Stimulated activated CD4-positive, alpha-beta T cell treated with anti-CD3 and anti-CD28 coated beads, Interleukin-4, amount 100 ng/mL, for 1 hour (primary cell): ENCODE data around the gene WBP2.
"Not testable (repeated sequence)": the region's sequence is repeated elsewhere in the genome, so short reads cannot be mapped to it uniquely, and the experiment has no call there.

Experiments
- DNase-seq: peaks from one replicate; pipeline ENCODE4 v3.0.0-alpha.2; 2020

The WBP2 gene

GRCh38 chr17:75865404-75866188 is 10.5 kb upstream of the WBP2 start:
- not testable (repeated sequence) for DNase-seq

GRCh38 chr17:75864887-75865286 is 9.8 kb upstream of the WBP2 start:
- DNase-seq = not testable (repeated sequence)

GRCh38 chr17:75864448-75864871 is 9.3 kb upstream of the WBP2 start:
- no peak for DNase-seq

- no peak for DNase-seq
Observed at GRCh38 chr17:75861927-75862317, 6.8 kb upstream of the WBP2 start.

GRCh38 chr17:75859358-75859757 is 4.2 kb upstream of the WBP2 start:
- DNase-seq = not testable (repeated sequence)

- no peak for DNase-seq
Observed at GRCh38 chr17:75856062-75856756, 1.1 kb upstream of the WBP2 start.

GRCh38 chr17:75854881-75855309 is 240 bp downstream of the WBP2 start:
- no peak for DNase-seq

GRCh38 chr17:75854101-75854748 is 910 bp downstream of the WBP2 start:
- no peak for DNase-seq

- no peak for DNase-seq
Observed at GRCh38 chr17:75853433-75853832, 1.7 kb downstream of the WBP2 start.

GRCh38 chr17:75851693-75851991 is 3.5 kb downstream of the WBP2 start:
- DNase-seq = not testable (repeated sequence)

- no peak for DNase-seq
Observed at GRCh38 chr17:75850928-75851692, 4.0 kb downstream of the WBP2 start.

- no peak for DNase-seq
Observed at GRCh38 chr17:75849724-75850123, 5.4 kb downstream of the WBP2 start.

GRCh38 chr17:75849279-75849646 is 5.9 kb downstream of the WBP2 start:
- no peak for DNase-seq

GRCh38 chr17:75848523-75849278 is 6.4 kb downstream of the WBP2 start:
- peak; percentile 87 for DNase-seq

GRCh38 chr17:75847614-75848522 is 7.3 kb downstream of the WBP2 start:
- no peak for DNase-seq

- no peak for DNase-seq
Observed at GRCh38 chr17:75846692-75847613, 8.2 kb downstream of the WBP2 start.

- DNase-seq = no peak
Observed at GRCh38 chr17:75845933-75846691, 9.0 kb downstream of the WBP2 start.

GRCh38 chr17:75845058-75845711 is 9.9 kb downstream of the WBP2 start:
- peak; percentile 70 for DNase-seq

GRCh38 chr17:75844530-75845057 is 10.5 kb downstream of the WBP2 start:
- peak; percentile 28 for DNase-seq
